GM12891 (cell line): ENCODE results near the gene TMEM87B.

ENCODE experiments used
- DNase-seq: peaks from one replicate; pipeline ENCODE4 v3.0.0; 2011; ENCODE audit warnings: low spot score; ENCODE audit not compliant: insufficient read length
- FAIRE-seq: peaks from 2 replicates; lab custom pipeline; 2011; peaks lifted over from hg19 to GRCh38; lab: Jason Lieb, UNC
- PAX5 ChIP-seq: IDR thresholded peaks from 2 replicates; pipeline ENCODE4 v1.6.1; 2011; ENCODE audit warnings: low read length, moderate library complexity, mild to moderate bottlenecking; ENCODE audit not compliant: insufficient read depth, severe bottlenecking
- POLR2A ChIP-seq: IDR thresholded peaks from 2 replicates; pipeline ENCODE4 v1.6.1; 2011; ENCODE audit warnings: low read depth, low read length, control low read depth
- POLR2AphosphoS5 ChIP-seq: IDR thresholded peaks from 2 replicates; pipeline ENCODE4 v1.6.1; 2011; ENCODE audit warnings: low read depth, low read length, control low read depth
- POU2F2 ChIP-seq: IDR thresholded peaks from 2 replicates; pipeline ENCODE4 v1.6.1; 2011; ENCODE audit warnings: low read depth, mild to moderate bottlenecking, control low read depth, low read length, moderate library complexity
- SPI1 ChIP-seq: IDR thresholded peaks from 2 replicates; pipeline ENCODE4 v1.6.1; 2011; ENCODE audit warnings: low read depth, low read length, control low read depth
- TAF1 ChIP-seq: IDR thresholded peaks from 2 replicates; pipeline ENCODE4 v1.6.1; 2011; ENCODE audit warnings: low read depth, low read length, control low read depth

The TMEM87B gene

DNA sequence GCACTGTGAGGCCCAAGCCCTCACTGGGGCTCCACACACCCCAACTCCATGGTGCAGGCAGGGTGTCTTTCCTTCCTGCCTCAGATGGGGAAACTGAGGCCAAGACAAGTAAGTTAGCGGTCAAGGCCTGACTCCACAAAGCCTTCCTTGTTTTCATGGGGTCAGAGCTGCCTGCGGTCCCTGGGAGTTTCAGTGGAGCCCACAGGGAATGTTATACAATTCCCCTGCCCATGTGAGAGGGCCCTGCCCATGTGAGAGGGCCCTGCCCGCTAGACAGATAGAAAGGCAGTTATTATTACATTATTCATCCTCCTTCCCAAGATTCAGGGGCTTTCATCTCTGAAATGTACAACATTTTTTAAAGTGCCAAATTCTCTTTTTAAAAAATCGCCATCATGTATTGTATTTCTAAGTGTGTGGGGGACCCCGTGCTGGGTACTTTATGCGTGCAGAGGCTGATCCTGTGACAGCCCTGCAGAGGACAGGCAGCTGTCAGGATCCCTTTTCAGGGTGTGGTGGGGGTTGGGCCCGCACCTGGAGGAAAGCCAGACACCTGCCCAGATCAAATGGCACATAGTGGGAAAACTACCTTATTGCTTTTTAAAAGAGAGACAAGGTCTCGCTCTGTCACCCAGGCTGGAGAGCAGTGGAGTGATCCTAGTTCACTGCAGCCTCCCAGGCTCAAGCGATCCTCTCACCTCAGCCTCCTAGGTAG lies 106.5 kb downstream of the TMEM87B start:
- FAIRE-seq (no peak), DNase-seq (no peak)
- TF ChIP-seq PAX5 (no peak), POLR2AphosphoS5 (no peak), POLR2A (no peak), TAF1 (no peak), SPI1 (no peak), POU2F2 (no peak)

DNA sequence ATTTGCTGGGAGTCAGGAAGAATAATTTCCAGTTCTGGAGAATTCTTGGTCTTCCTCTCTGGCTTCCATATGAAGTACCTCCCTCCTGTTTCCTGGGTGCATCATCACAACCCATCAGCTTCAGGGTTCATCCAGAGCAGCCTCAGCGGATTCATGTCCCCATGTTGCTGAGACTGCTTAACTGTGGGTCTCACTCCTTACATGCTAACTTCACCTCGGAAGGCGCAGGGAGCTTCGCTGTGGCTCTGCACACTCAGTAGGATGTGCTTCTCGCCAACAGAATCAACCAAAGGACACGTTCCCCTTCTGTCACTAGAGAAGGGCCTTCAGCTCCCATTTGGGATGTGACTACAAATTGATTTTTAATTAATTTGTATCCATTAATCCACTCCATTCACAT lies 107.3 kb downstream of the TMEM87B start:
- FAIRE-seq (no peak), DNase-seq (no peak)
- TF ChIP-seq PAX5, result no peak
- no peak for TF ChIP-seq TAF1
- no peak for TF ChIP-seq SPI1
- TF ChIP-seq POLR2A, result no peak
- no peak for TF ChIP-seq POLR2AphosphoS5
- TF ChIP-seq POU2F2, result no peak

DNA sequence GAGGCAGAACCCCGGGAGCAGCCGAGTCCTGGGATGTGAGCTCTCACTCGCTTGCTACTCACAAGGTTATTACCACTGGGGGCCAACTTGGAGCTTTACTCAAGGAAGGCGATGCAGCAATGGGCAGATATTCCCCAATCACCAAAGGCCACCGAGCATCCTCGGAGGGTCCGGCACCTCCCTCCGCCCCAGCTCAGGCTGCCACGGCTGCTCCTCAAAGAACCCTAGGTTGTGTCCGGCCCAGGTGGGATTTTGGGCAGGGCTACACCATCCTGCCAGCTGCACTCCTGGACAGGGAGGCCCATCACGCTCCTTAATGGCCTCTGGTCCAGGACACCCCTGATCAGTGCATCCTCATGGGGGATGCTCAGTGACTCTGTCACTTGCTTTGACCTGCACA lies 107.9 kb downstream of the TMEM87B start:
- no peak for FAIRE-seq
- DNase-seq, result no peak
- TF ChIP-seq SPI1 (no peak), POLR2A (no peak), TAF1 (no peak), POU2F2 (no peak), PAX5 (no peak), POLR2AphosphoS5 (no peak)

DNA sequence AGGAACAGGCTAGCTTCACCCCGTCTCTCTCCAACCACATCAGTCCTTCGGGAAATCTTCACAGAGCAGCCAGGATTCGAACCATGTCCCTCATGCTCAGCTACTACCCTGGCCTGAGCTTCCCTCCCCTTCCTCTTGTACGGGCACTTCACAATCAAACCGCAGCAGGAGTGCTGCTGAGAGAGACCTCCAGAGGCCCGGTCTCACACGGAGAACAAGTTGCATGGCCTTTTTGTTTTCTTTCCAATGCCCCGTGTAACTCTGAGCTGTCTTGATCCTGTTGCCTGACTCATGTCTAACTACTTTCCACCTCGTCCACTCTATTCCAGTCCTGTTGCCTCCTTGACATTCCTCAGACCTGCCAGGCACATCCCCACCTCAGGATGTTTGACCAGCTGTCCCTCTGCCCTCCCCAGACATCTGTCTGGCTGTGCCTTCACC lies 108.5 kb downstream of the TMEM87B start:
- FAIRE-seq, result no peak
- TF ChIP-seq POLR2AphosphoS5, result no peak
- DNase-seq, result no peak

DNA sequence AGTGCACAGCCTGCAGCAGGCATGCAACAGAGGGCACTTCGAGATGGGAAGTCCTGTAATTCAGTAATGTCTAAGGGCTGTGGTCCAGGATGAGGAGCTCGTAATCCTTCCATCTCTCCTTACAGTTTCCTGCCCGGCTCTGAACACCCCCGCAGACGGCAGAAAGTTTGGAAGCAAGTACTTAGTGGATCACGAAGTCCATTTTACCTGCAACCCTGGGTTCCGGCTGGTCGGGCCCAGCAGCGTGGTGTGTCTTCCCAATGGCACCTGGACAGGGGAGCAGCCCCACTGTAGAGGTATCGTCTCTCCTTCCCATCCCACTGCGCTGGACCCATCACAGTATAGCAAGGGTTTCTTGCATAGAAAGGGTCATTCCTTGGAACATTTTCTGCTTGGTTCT lies 109.8 kb downstream of the TMEM87B start:
- TF ChIP-seq PAX5, result no peak
- TF ChIP-seq POLR2A, result no peak
- TF ChIP-seq POU2F2, result no peak
- no peak for TF ChIP-seq SPI1
- no peak for TF ChIP-seq POLR2AphosphoS5
- no peak for TF ChIP-seq TAF1
- FAIRE-seq (no peak), DNase-seq (no peak)

DNA sequence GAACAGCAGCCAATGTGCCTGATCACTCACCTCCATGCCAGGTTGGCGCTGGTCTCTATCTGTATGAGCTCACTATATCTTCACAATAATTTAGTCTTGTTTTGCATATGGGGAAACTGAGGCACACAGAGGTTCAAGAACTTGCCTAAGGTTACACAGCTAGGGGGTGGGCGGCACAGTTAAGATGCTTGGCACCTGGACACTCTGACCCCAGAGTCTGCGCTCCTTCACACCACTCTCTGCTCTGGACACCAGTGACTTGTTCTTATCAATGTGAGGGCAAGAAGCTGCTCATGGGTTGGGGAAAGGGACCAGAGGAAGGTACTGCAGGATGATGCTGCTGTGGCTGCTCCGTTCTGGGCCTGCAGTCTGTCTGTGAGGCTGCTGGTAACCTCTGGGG lies 110.2 kb downstream of the TMEM87B start:
- DNase-seq (no peak), FAIRE-seq (no peak)
- TF ChIP-seq POLR2AphosphoS5 (no peak), PAX5 (no peak), TAF1 (no peak), POLR2A (no peak), POU2F2 (no peak), SPI1 (no peak)

DNA sequence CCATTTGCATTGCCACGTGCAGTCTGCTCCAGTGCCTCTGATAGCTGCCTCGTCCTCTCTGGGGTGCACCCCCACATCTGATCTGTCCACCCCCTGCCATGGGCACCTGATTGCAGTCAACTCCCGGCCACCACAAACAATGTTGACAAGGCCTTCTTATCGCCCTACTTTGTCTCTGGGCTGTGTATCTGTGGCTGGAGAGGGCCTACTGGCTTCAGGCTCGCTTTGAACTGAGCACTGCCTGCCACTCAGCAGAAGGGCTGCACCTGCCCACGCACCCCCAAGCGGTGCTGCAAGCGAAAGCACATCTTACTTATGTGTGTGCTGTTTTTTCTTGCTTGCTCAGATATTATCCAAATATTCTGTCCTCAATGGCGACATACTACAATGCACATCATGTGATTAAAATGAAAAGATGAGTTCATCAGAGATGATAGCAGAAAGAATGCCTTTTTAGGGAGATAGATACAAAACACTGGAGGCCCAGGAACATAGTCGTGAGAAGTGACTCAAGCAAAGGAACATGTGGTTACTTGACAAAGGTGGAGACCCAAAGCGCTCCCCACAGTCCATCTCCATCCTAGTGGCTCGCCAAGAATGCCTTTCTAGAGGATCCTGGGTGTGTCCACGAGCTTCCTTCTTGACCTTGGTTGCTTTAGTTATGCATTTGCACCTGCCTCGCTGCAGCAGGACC lies 111.9 kb downstream of the TMEM87B start:
- TF ChIP-seq PAX5 (no peak), POLR2A (no peak), SPI1 (no peak), POU2F2 (no peak), POLR2AphosphoS5 (no peak), TAF1 (no peak)
- no peak for FAIRE-seq

DNA sequence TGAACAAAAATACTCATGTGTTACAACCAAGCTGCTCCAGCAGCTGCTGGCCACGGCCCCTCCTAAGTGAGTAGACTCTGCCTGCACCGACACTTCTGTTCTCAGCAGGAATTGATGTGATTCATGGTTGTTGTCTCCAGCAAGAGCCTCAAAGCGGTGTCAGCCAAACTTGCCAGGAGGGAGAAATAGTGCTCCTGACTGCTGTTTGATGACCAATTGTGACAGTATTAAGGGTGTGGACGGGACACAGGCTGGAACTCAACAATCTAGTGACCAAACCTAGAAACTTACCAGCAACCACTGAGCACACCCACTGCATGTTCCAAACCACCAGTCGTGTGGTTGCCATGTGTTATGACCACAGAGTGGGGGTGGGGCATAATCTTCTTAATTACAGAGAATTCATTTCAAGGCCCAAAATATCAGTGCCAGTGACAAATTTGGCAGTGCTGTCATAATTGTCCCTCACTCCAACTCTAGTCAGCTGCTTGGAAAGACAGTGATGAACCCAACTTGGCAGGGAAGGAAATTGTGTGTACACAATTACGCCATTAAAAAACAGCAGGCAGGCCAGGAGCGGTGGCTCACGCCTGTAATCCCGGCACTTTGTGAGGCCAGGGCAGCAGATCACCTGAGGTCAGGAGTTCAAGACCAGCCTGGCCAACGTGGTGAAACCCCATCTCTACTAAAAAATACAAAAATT lies 113.5 kb downstream of the TMEM87B start:
- TF ChIP-seq POU2F2 (no peak), SPI1 (no peak), POLR2A (no peak), PAX5 (no peak), POLR2AphosphoS5 (no peak), TAF1 (no peak)
- DNase-seq (no peak), FAIRE-seq (peak; percentile 38)

More for the DNA sequence above, 111.9 kb downstream of the TMEM87B start:
- no peak for DNase-seq
